ENCODE data around the gene PUS1.

PUS1 gene

DNA sequence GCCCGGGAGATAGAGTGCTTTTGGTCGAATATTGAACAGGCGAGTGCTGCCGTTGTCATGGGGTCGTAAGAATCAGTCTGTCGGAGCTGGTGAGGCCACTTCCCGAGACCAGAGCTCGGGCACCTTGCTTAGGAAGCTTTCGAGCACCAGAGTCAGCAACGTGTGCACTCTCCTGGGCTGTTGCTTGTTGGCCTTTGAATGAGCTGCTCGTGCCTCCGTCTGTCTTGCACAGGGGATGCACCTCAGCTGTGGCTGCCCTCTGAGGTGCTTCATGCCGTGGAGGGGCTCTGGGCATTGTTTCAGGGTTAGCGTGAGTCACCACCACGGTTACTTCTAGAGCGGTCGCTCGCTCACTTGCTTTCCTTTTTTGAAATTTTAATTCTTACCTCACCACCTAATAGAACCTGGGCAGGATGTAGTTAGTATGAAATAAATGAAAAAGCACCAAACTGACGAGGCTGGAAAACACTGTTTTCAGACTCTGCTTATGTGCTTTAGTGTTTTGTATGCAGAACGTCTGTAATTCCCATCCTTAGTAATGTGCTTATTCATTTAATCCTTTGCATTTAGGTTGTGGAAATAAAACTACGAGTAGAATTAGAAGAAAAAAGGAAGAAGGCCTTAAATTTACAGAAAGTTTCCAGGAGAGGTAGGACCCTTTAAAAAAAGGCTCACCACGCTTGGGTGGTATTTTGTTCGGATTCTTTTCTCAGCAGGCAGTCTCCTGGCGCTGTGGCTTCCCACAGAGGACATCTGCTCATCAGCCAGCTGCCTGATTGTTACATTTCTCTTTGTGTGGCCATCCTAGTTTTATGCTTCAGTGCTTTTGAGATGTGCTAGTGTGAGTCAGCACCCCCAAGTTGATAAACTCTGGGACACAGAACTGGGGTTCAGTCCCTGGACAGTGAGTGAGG, 61.2 kb downstream of the PUS1 start:
- DNase-seq (ENCODE audit: low read depth in 2 of 2), result no peak

GRCh38 chr12:131990980-131991305, 61.9 kb downstream of the PUS1 start:
- no peak for DNase-seq (ENCODE audit: low read depth in 2 of 2)

GRCh38 chr12:131991816-131992430, 62.8 kb downstream of the PUS1 start:
- DNase-seq (ENCODE audit: low read depth in 2 of 2), result no peak

DNA sequence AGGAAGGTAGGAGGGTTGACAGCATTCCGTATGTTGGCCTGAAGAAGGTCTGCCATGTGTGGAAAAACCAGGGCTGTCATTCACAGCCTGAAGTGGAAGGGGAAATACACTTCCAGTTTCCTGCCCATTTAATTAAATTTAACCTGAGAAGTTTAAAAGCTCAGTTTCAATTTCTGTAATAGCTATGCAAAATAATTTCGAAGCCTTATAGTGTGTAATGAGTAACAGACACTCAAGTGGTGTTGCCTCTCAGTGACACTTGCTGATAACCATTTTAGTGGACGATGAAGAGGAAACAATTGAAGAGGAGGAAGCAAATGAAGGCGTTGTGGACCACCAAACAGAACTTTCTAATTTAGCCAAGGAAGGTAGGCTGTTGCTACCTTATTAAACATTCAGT, 65.5 kb downstream of the PUS1 start:
- DNase-seq (ENCODE audit: low read depth in 2 of 2), result no peak

All from stimulated activated CD4-positive, alpha-beta T cell treated with anti-CD3 and anti-CD28 coated beads, Interleukin-1b, Interleukin-23, amount 100 ng/mL, for 1 hour (primary cell).